ENCODE results near the gene USH1G.

DNA sequence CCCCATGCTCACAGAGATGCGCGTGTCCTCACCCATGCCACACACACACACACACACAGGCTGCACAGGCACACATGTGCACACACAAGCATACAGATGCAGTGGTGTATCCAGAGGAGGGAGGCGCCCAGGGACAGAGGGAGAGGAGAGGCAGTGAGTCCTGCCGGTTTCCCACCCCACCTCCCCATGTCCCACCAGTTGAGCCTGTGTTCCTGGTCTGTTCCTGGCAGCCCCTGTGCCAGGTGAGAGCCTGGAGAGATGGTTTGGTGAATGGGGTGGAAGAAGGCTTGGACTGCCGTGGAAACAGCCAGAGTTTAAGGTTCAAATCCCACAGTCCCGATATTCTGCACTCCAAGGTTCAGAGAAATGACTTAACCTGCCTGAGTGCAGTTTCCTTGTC is 19.4 kb downstream of the USH1G start:
- TF ChIP-seq EZH2 (IDR thresholded peaks at IDR 0.05; ENCODE audit: insufficient read depth, low read length) = no peak
- TF ChIP-seq, protein P1, sequence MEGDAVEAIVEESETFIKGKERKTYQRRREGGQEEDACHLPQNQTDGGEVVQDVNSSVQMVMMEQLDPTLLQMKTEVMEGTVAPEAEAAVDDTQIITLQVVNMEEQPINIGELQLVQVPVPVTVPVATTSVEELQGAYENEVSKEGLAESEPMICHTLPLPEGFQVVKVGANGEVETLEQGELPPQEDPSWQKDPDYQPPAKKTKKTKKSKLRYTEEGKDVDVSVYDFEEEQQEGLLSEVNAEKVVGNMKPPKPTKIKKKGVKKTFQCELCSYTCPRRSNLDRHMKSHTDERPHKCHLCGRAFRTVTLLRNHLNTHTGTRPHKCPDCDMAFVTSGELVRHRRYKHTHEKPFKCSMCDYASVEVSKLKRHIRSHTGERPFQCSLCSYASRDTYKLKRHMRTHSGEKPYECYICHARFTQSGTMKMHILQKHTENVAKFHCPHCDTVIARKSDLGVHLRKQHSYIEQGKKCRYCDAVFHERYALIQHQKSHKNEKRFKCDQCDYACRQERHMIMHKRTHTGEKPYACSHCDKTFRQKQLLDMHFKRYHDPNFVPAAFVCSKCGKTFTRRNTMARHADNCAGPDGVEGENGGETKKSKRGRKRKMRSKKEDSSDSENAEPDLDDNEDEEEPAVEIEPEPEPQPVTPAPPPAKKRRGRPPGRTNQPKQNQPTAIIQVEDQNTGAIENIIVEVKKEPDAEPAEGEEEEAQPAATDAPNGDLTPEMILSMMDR (IDR thresholded peaks at IDR 0.05; ENCODE audit: insufficient read depth, low read depth, low read length) = no peak

Measured in astrocyte (in vitro differentiated cells and primary cell).